Endodermal cell (in vitro differentiated cells): Measurements from ENCODE around the gene AGBL3. TPM values are rescaled to one million over a fixed set of nuclear protein-coding genes. Genes with fewer than 3 reads are reported as not detected.
A peak's percentile ranks its signal among the peaks of the same experiment; 100 is the strongest.

Experiments used
- DNase-seq: peaks from one replicate; pipeline ENCODE4 v3.0.0-alpha.2; 2017
- H3K27ac ChIP-seq: 2 replicates; pipeline ENCODE4 v1.5.1; 2013; ENCODE audit warnings: mild to moderate bottlenecking, low read depth, low read length, moderate library complexity
- H3K27me3 ChIP-seq: 2 replicates; pipeline ENCODE4 v1.6.1; 2013; ENCODE audit warnings: mild to moderate bottlenecking, low read length, moderate library complexity; ENCODE audit not compliant: insufficient read depth, control insufficient read depth, poor library complexity, severe bottlenecking
- H3K36me3 ChIP-seq: 2 replicates; pipeline ENCODE4 v1.7.0; 2013; ENCODE audit warnings: mild to moderate bottlenecking, low read length, moderate library complexity; ENCODE audit not compliant: control insufficient read depth, insufficient read depth
- H3K4me1 ChIP-seq: one replicate; pipeline ENCODE4 v1.7.0; 2013; ENCODE audit warnings: low read length; ENCODE audit not compliant: control insufficient read depth, insufficient read depth
- H3K4me3 ChIP-seq: 2 replicates; pipeline ENCODE4 v1.5.1; 2013; ENCODE audit warnings: mild to moderate bottlenecking, low read length, moderate library complexity
- H3K9ac ChIP-seq: 2 replicates; pipeline ENCODE4 v1.6.1; 2013; ENCODE audit warnings: mild to moderate bottlenecking, low read length, moderate library complexity; ENCODE audit not compliant: poor library complexity, severe bottlenecking; ENCODE audit errors: extremely low read depth
- H3K9me3 ChIP-seq: 2 replicates; pipeline ENCODE4 v1.6.1; 2013; ENCODE audit warnings: mild to moderate bottlenecking, low read length, moderate library complexity; ENCODE audit not compliant: control insufficient read depth
- H3K27ac Mint-ChIP-seq: 2 replicates; pipeline ENCODE4 v1.8.0; 2020; ENCODE audit warnings: mixed read lengths
- H3K27me3 Mint-ChIP-seq: 2 replicates; pipeline ENCODE4 v1.8.0; 2021; ENCODE audit warnings: mild to moderate bottlenecking, mixed read lengths; ENCODE audit not compliant: insufficient read depth
- H3K36me3 Mint-ChIP-seq: 2 replicates; pipeline ENCODE4 v1.8.0; 2020; ENCODE audit warnings: low read depth, mixed read lengths
- H3K4me1 Mint-ChIP-seq: 2 replicates; pipeline ENCODE4 v1.8.0; 2020; ENCODE audit warnings: mixed read lengths
- H3K4me3 Mint-ChIP-seq: 2 replicates; pipeline ENCODE4 v1.8.0; 2020; ENCODE audit warnings: mild to moderate bottlenecking, moderate library complexity, mixed read lengths
- H3K9me3 Mint-ChIP-seq: 2 replicates; pipeline ENCODE4 v1.8.0; 2020; ENCODE audit warnings: mild to moderate bottlenecking, mixed read lengths
- WGBS, 2 experiments: methylation state at CpG; one replicate each; pipeline versions ENCODE4 v1.1.5 to v1.1.7; 2013; ENCODE audit warnings: missing lambda C conversion rate in 2 of 2, mixed read lengths in 1 of 2; ENCODE audit not compliant: insufficient coverage in 1 of 2, insufficient read length in 1 of 2; 5-methylcytosine and 5-hydroxymethylcytosine counted together
- long read RNA-seq, 4 experiments: library from polyadenylated mRNA in 2 of 4; library from RNA in 1 of 4; library from capped mRNA in 1 of 4; stranded (forward) in 3 of 4; unstranded in 1 of 4; transcript quantifications; one replicate each; pipeline ENCODE4 v2.0.0, GENCODE V29; 2020 to 2021; ENCODE audit warnings: inconsistent platforms in 1 of 4
- polyA plus RNA-seq, 2 experiments: library from polyadenylated mRNA; stranded (reverse); fragments of 50-300 nt; gene quantifications; one replicate each; pipeline ENCODE4 v1.2.3, GENCODE V29; 2013
- total RNA-seq, 2 donors: library from RNA; stranded (reverse); fragmentation: NEBNext Ultra II Directional in 1 of 2; extraction: Animal tissue kit (Norgen Biotek cat#: 25700) in 1 of 2; gene quantifications; 2 replicates in 1 of 2; 3 replicates in 1 of 2; pipeline ENCODE4 v1.2.1, GENCODE V29; 2021
- TF ChIP-seq, protein P1 (sequence below): fragments of 200-600 bp; sonication (generic); conservative IDR thresholded peaks from 2 replicates; pipeline ENCODE4 v1.5.0; 2021; ENCODE audit warnings: antibody characterized with exemption, mild to moderate bottlenecking

The AGBL3 gene
- 1 to 10 TPM; 2.6 to 5.0 TPM for total RNA-seq
- 2.6 TPM for polyA plus RNA-seq (2013, experiment 1 of 2)
- polyA plus RNA-seq (2013, experiment 2 of 2), result 4.1 TPM
- long read RNA-seq, experiment 1, partial matches to known transcripts, result 0 of 6 reads
- long read RNA-seq, experiment 1, other reads (novel, unspliced or antisense), result 6 of 6 reads
- long read RNA-seq, experiment 2, partial matches to known transcripts, result 4 of 18 reads
- long read RNA-seq, experiment 2, other reads (novel, unspliced or antisense), result 12 of 18 reads
- long read RNA-seq, experiment 3, partial matches to known transcripts, result 3 of 28 reads
- long read RNA-seq, experiment 3, other reads (novel, unspliced or antisense), result 25 of 28 reads
- long read RNA-seq, experiment 4, partial matches to known transcripts, result 5 of 11 reads
- long read RNA-seq, experiment 4, other reads (novel, unspliced or antisense), result 4 of 11 reads

DNA sequence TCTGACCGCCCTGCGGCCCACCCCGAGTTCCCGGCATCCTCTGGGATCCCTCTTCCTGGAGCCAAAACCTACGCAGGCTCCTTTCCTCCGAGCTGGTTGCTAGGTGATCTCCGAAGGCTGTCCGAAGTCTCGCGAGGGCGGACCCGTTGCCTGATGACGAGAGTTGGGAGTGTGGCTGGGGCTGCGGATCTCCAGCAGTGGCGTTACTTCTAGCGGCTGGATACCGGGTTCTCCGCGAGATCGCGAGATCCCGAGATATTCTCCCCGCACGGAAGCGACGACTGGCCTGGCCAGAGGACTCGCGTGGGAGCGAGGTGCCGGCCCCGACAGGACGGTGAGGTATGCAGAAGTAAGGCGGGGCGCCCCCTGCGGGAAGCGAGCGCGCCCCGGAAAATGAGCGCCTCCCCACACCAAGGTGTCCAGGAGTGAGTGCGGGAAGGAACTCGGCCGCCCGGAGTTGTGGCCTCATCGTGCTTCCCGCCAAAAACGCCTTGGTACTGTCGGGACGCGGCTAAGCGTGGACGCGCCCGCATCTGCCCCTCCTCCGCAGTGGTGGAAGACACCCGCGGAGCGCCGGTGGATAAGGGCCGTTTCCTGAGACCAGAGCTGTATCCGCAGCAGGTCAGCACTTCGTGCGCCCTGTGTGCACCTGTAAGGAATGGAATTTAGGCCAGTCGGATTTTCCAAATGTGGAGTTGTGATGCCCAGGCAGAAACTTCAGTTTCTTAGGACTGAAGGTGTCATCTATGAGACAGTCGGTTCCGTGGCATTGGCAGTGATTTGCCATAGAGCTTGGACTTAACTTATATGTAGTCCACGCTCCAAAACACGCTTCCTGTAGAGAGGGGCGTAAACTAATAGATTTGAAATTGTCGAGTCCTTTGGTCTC is at the start of gene AGBL3:
TSS of gene AGBL3 (plus strand) at position 146 of the 889 bp plus-strand sequence. CDS start 1,426 bp downstream, outside the sequence.
- Mint-ChIP-seq H3K27ac (peak within 1 kb of the TSS; percentile 97), H3K4me3 (peak within 1 kb of the TSS; percentile 88), H3K4me1 (peaks cover 21% of the 10 kb centered on the region), H3K27me3 (peaks cover 5% of the 10 kb centered on the region), H3K36me3 (peaks cover 9% of the 10 kb centered on the region), H3K9me3 (no peaks in the 10 kb centered on the region)
- Histone ChIP-seq H3K27me3 (no peaks in the 10 kb centered on the region), H3K36me3 (peaks cover 17% of the 10 kb centered on the region), H3K9me3 (no peaks in the 10 kb centered on the region), H3K4me3 (peak within 1 kb of the TSS; percentile 96), H3K9ac (peak within 1 kb of the TSS; percentile 78), H3K27ac (peak within 1 kb of the TSS; percentile 86), H3K4me1 (no peaks in the 10 kb centered on the region)
- peak; percentile 99 for DNase-seq
- WGBS, 2 experiments, result 1 to 3% methylated on average over 21 to 70 of the region's 70 CpGs
- TF ChIP-seq, protein P1, sequence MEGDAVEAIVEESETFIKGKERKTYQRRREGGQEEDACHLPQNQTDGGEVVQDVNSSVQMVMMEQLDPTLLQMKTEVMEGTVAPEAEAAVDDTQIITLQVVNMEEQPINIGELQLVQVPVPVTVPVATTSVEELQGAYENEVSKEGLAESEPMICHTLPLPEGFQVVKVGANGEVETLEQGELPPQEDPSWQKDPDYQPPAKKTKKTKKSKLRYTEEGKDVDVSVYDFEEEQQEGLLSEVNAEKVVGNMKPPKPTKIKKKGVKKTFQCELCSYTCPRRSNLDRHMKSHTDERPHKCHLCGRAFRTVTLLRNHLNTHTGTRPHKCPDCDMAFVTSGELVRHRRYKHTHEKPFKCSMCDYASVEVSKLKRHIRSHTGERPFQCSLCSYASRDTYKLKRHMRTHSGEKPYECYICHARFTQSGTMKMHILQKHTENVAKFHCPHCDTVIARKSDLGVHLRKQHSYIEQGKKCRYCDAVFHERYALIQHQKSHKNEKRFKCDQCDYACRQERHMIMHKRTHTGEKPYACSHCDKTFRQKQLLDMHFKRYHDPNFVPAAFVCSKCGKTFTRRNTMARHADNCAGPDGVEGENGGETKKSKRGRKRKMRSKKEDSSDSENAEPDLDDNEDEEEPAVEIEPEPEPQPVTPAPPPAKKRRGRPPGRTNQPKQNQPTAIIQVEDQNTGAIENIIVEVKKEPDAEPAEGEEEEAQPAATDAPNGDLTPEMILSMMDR, result peak; percentile 72

DNA sequence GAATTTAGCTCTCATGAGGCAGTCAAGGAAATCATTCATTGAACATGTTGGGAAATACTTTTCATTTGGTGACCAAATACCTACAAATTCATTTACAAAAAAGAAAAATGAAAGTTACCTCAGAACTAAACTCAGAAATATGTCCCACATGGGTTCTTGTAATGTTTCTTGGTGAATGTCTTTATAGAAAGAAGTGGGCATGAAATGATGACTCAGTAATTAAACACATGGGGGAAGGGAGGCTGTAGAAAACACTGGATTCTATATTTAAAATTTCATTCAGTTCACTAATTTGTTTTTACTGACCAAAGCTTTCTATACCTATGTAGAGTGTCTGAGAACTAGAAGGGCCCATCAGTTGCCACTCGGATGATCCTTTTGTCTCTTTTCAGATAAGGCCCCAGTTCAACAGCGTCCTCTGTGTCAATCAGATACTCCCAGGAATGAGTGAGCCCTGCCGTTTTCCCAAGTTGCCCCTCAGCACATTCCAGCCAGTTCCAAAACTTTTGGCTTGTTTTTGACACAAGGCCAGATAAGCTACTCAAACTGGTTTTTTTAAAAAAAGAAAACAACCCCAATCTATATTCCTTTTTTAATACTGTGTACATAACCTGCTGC is 49.3 kb upstream of the AGBL3 start:
- Histone ChIP-seq H3K27ac (no peak overlapping the region), H3K4me1 (peaks cover 13% of the 10 kb centered on the region), H3K9ac (no peak overlapping the region), H3K27me3 (no peaks in the 10 kb centered on the region), H3K9me3 (no peaks in the 10 kb centered on the region), H3K36me3 (peaks cover 43% of the 10 kb centered on the region), H3K4me3 (no peak overlapping the region)
- Mint-ChIP-seq H3K4me3 (no peak overlapping the region), H3K27me3 (no peaks in the 10 kb centered on the region), H3K27ac (peak overlapping the region; percentile 3), H3K36me3 (peaks cover 51% of the 10 kb centered on the region), H3K4me1 (peaks cover 35% of the 10 kb centered on the region), H3K9me3 (no peaks in the 10 kb centered on the region)
- no peak for DNase-seq
- 40 to 61% methylated on average over 2 to 3 of the region's 3 CpGs for WGBS, 2 experiments
- TF ChIP-seq, protein P1, result no peak

DNA sequence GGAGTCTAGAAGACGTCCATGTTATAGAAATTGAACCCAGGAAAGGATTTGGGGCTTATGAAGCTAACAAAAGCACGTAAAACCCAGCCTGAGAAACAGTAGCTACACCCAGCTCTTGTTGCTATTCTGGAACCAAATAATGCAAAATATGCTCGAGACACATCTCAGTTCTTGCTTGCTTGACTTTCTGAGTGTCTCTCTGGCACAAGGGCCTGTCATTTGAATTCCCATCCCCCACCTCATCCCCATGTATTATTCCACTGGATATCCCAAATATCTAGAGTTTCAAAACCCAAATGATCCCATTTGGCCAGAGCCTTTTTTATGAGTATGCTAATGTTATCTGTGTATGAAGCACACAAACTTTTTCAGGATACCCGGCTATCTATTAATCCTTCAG is 48.2 kb upstream of the AGBL3 start:
- no peak overlapping the region for H3K4me3 ChIP-seq
- peaks cover 32% of the 10 kb centered on the region for H3K36me3 ChIP-seq
- TF ChIP-seq, protein P1, result no peak
- H3K27ac ChIP-seq, result no peak overlapping the region
- DNase-seq, result no peak
- 91 to 92% methylated on average over 3 to 4 of the region's 4 CpGs for whole genome bisulfite sequencing, 2 experiments
- Mint-ChIP-seq H3K4me1 (peaks cover 45% of the 10 kb centered on the region), H3K9me3 (no peaks in the 10 kb centered on the region), H3K36me3 (peaks cover 39% of the 10 kb centered on the region), H3K27me3 (no peaks in the 10 kb centered on the region), H3K27ac (no peak overlapping the region), H3K4me3 (no peak overlapping the region)
- no peaks in the 10 kb centered on the region for H3K9me3 ChIP-seq
- H3K9ac ChIP-seq, result no peak overlapping the region
- H3K27me3 ChIP-seq, result no peaks in the 10 kb centered on the region
- peaks cover 14% of the 10 kb centered on the region for H3K4me1 ChIP-seq
